A172 (cell line): ENCODE results near the gene SLC12A5. TPM values are rescaled to one million over a fixed set of nuclear protein-coding genes. Genes with fewer than 3 reads are reported as not detected.
"Not testable (repeated sequence)": the region's sequence is repeated elsewhere in the genome, so short reads cannot be mapped to it uniquely, and the experiment has no call there.

Experiments used
- DNase-seq: peaks from one replicate; pipeline ENCODE4 v3.0.0-alpha.2; 2015; ENCODE audit warnings: low spot score
- total RNA-seq: library from RNA; depleted of rRNA; stranded (reverse); fragments of >200 nt; shearing (Covaris generic); gene quantifications from 2 replicates; pipeline ENCODE4 v1.2.3, GENCODE V29; 2014; rRNA removed

The SLC12A5 gene
- 0.90 and 3.4 TPM in 2 replicates for total RNA-seq

GRCh38 chr20:46028772-46029371 lies at the start of gene SLC12A5:
TSS of gene SLC12A5 (plus strand) at chr20:46029215. CDS start at chr20:46029345, 130 bp downstream.
- DNase-seq: no peak

- no peak for DNase-seq
These were observed 47.8 kb upstream of the SLC12A5 start for GRCh38 chr20:45981261-45981660.

- no peak for DNase-seq
These were observed 45.7 kb upstream of the SLC12A5 start for GRCh38 chr20:45983279-45983743.

GRCh38 chr20:45985573-45985972 lies 43.4 kb upstream of the SLC12A5 start:
- no peak for DNase-seq

- peak; percentile 81 for DNase-seq
These were observed 41.8 kb upstream of the SLC12A5 start for GRCh38 chr20:45987108-45987780.

GRCh38 chr20:45988830-45989229 lies 40.2 kb upstream of the SLC12A5 start:
- DNase-seq: not testable (repeated sequence)

- no peak for DNase-seq
These were observed 37.4 kb upstream of the SLC12A5 start for GRCh38 chr20:45991616-45992015.

GRCh38 chr20:45993197-45993951 lies 35.6 kb upstream of the SLC12A5 start:
- peak; percentile 75 for DNase-seq

- DNase-seq: no peak
These were observed 34.1 kb upstream of the SLC12A5 start for GRCh38 chr20:45994761-45995493.

GRCh38 chr20:45995495-45996097 lies 33.4 kb upstream of the SLC12A5 start:
- not testable (repeated sequence) for DNase-seq

- no peak for DNase-seq
These were observed 31.8 kb upstream of the SLC12A5 start for GRCh38 chr20:45997187-45997586.

GRCh38 chr20:45998337-45998736 lies 30.7 kb upstream of the SLC12A5 start:
- DNase-seq: no peak

- DNase-seq: no peak
These were observed 30.3 kb upstream of the SLC12A5 start for GRCh38 chr20:45998761-45999160.

GRCh38 chr20:45999557-46000261 lies 29.3 kb upstream of the SLC12A5 start:
- no peak for DNase-seq

- no peak for DNase-seq
These were observed 28.6 kb upstream of the SLC12A5 start for GRCh38 chr20:46000262-46000996.

- DNase-seq: no peak
These were observed 27.5 kb upstream of the SLC12A5 start for GRCh38 chr20:46001498-46001897.

- no peak for DNase-seq
These were observed 27.0 kb upstream of the SLC12A5 start for GRCh38 chr20:46002008-46002407.

GRCh38 chr20:46004187-46004586 lies 24.8 kb upstream of the SLC12A5 start:
- no peak for DNase-seq

- no peak for DNase-seq
These were observed 24.0 kb upstream of the SLC12A5 start for GRCh38 chr20:46004889-46005473.
